ENCODE results near the gene SASS6.

- TF ChIP-seq, protein P1, sequence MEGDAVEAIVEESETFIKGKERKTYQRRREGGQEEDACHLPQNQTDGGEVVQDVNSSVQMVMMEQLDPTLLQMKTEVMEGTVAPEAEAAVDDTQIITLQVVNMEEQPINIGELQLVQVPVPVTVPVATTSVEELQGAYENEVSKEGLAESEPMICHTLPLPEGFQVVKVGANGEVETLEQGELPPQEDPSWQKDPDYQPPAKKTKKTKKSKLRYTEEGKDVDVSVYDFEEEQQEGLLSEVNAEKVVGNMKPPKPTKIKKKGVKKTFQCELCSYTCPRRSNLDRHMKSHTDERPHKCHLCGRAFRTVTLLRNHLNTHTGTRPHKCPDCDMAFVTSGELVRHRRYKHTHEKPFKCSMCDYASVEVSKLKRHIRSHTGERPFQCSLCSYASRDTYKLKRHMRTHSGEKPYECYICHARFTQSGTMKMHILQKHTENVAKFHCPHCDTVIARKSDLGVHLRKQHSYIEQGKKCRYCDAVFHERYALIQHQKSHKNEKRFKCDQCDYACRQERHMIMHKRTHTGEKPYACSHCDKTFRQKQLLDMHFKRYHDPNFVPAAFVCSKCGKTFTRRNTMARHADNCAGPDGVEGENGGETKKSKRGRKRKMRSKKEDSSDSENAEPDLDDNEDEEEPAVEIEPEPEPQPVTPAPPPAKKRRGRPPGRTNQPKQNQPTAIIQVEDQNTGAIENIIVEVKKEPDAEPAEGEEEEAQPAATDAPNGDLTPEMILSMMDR (IDR thresholded peaks at IDR 0.05) = no peak
- TF ChIP-seq ZFX (IDR thresholded peaks at IDR 0.05; ENCODE audit: borderline replicate concordance) = no peak
These were observed 56.0 kb downstream of the SASS6 start for GRCh38 chr1:100076744-100077143.

Measured in 22Rv1 (cell line).